GM19463 (cell line): ENCODE data around the gene PRKRA.
"Not testable (repeated sequence)": the region's sequence is repeated elsewhere in the genome, so short reads cannot be mapped to it uniquely, and the experiment has no call there.

Experiments used
- ATAC-seq: cut with Tn5 transposase; IDR thresholded peaks from one replicate; pipeline ENCODE4 v1.9.1; 2021; ENCODE audit warnings: mild to moderate bottlenecking, moderate library complexity; ENCODE audit not compliant: unreplicated experiment

The PRKRA gene

GRCh38 chr2:178450774-178451525 lies at the start of gene PRKRA, which contains the start of gene PJVK:
TSS of gene PRKRA (minus strand) at chr2:178451175. CDS start at chr2:178451030, 145 bp downstream.
TSS of gene PJVK (plus strand) at chr2:178451378. CDS start at chr2:178453410, 2,032 bp downstream.
- peak; percentile 80 for ATAC-seq

- no peak for ATAC-seq
These were observed 48.7 kb upstream of the PRKRA start for GRCh38 chr2:178499640-178500039.

GRCh38 chr2:178498137-178498536 lies 47.2 kb upstream of the PRKRA start:
- ATAC-seq, result no peak

DNA sequence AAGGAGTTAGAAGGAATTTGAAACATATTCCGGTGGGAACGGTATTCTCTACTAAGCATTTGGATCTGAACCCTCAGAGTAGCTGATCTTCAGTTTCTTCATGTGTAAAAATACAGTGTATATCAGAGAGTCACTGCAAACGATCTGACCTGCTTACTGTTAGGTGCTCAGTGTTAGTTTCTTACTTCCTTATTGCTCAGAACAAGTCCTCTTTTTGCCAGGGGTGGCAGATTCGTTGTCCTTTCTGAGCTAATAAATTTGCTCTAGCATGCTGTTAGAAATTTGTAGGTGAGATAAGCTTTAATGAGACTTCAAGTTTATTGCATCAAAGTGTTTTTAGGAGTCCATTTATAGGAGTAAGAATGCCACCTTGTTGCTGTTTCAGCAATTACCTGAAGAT lies 45.1 kb upstream of the PRKRA start:
- ATAC-seq, result no peak

- ATAC-seq, result no peak
These were observed 40.6 kb upstream of the PRKRA start for GRCh38 chr2:178491612-178492011.

DNA sequence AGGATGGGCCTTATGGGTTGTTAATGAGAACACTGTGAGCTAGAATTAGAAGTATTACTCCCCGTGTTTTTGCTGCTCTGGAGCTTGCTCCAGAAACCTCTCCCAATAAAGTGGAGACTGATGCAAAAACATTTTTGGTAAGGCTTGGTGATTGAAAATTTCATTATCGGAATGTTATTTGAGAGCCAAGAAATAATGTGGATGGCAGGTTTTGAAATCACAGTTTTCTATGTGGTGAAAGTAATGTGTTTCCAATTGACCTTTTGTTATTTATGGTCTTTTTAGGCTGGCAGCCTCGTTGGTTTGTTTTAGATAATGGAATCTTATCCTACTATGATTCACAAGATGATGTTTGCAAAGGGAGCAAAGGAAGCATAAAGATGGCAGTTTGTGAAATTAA lies 34.4 kb upstream of the PRKRA start:
- ATAC-seq, result no peak

GRCh38 chr2:178484245-178485041 lies 33.5 kb upstream of the PRKRA start:
- no peak for ATAC-seq

- peak; percentile 22 for ATAC-seq
These were observed 31.5 kb upstream of the PRKRA start for GRCh38 chr2:178482437-178482836.

- ATAC-seq, result peak; percentile 69
These were observed 29.5 kb upstream of the PRKRA start, which contains the start of gene PLEKHA3 for GRCh38 chr2:178480227-178481181. TSS of gene PLEKHA3 (plus strand) at chr2:178480457. CDS start at chr2:178480870, 413 bp downstream.

GRCh38 chr2:178479758-178480226 lies 28.8 kb upstream of the PRKRA start:
- no peak for ATAC-seq

DNA sequence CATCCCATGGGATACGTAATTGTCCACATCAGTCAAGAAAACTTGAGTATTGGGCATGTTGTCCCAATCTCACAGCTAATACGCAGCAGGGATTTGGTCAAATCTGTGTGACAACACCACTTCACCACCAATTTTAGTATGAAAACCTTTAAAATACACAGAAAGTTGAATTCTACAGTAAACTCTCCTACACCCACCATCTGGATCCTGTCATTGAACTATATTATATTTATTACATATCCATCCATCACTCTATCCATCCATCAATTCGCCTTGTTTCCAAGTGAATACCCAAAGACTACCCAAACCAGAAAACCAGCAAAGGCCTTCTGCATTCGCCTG lies 28.3 kb upstream of the PRKRA start:
- no peak for ATAC-seq

DNA sequence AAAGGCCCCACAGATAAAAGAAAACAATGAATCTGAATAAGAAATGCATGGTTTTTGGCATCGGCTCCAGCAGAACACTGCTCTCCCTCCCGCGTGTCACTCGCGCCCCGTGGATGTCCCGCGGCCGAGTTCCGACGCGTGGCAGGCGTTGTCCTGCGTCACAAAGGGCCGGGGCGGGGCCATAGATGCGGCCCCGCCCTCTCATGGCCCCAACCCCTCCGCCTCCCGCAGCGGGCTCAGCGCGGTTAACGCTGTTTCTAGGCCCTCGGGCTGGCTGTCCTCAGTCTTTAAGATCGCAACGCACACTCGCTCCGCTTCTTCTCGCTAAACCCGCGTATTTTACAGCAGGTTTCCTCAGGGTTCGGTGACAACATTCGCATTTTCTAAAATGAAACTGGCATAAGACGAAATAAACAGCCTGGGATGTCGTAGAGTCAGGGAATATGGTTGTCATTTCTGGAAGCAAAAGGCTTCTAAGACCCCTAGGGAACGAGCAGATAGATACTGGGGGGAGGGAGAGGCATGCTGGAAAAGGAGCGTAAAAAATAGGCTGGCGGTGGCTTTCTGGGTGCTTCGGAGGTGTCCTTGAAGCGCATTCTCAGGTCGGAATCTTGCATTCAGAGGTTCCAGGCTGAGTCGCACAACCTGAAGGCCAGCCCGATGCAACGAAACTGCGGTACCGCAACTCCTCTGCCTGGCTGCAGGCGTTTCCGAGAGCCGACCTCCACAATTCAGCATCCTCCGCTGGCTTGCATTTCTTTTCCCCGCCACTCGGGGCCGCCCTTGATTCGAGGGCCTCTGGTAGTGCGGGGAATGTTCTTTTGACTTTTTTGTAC lies 27.7 kb upstream of the PRKRA start, which contains the start of gene FKBP7:
TSS of gene FKBP7 (minus strand) at position 162 of the 836 bp plus-strand sequence. CDS start at position 61, 101 bp downstream.
- peak; percentile 45 for ATAC-seq

DNA sequence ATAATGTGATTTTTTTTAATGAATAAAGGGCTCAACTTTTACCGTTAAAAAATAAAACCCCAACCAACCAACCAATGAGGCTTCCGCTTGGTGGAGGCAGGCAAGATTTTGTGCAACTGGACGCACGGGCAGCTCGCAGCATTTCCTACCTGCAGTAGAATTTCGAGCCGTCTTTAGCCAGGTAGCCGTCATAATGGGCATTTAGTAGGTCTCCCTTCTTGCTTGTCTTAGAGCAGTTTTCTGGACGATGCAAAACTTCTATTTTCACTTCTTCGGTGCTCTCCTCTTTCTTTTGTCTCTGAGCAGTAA lies 27.1 kb upstream of the PRKRA start:
- no peak for ATAC-seq

DNA sequence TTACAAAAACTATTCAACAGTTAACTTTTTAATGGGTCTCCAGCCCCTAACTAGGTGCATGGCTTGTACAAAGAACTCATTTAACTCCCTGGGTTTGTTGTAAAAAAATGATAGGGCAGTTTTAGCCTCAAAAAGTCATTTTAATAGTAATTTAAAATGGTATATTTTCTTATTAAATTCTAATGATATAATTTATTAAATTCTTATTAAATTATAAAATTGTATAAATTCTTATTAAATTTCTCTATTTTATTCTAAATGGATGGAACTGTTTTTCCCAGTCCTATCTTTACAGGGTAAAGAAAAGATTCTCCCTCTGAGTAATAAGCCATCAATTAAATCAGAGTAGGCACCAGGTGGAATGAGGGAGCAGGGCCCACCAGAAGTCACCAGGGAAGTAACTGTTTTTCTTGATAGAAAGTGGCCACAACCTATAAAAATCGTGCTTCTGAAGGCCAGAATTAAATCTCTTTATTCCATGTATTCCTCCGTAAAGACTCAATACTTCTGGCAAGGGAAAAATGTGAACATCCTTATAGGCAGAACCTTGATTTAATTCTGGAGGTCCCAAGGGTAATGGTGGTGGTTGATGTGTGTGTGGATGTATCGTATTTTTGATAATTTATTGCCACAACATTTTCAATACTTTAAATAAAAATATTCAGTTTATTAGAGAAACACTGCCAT lies 26.6 kb upstream of the PRKRA start:
- ATAC-seq, result no peak

DNA sequence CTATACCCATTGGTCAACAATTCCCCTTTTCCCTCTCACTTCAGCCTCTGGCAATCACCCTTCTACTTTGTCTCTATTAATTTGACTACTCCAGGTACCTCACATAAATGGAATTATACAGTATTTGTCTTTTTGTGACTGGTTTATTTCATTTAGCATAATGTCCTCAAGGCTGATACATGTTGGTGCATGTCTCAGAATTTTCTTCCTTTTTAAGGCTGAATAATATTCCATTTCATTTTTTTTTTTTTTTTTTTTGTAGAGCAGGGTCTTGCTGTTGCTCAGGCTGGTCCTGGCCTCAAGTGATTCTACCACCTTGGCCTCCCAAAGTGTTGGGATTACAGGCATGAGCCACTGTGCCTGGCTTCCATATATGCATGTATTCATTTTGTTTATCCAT lies 25.5 kb upstream of the PRKRA start:
- ATAC-seq, result no peak

DNA sequence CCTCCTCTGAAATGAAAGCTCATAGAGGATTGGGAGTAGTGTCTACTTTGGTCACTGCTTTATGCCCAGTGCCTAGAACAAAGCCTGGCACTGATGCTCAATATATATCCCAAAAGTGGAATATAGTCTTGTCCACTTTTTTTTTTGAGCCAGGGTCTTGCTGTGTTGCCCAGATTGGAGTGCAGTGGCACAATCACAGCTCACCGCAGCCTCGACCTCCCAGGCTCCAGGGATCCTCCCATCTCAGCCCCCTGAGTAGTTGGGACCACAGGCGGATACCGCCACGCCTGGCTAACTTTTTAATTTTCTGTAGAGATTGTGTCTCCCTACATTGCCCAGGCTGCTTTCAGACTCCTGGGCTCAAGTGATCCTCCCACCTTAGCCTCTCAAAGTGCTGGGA lies 23.6 kb upstream of the PRKRA start:
- ATAC-seq, result no peak

DNA sequence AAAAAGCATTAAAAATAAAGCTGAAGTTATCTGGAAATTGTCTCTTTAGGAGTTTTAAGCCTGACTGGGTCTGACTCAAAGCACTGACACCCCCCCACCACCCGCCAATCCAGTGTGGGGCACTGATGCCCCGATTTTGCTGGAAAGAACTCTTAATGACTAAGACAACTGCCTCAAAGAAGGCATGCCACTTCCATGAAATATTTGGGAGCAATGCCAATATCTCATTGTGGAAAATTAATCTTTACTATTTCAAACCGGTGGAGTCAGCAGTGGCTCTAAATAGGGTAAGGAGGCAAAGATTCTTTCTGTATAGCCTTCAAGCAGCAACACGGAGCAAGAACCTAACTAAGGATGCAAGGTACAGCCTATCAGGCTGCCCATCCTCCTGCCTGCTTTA lies 23.0 kb upstream of the PRKRA start:
- ATAC-seq, result no peak

- no peak for ATAC-seq
These were observed 22.4 kb upstream of the PRKRA start for GRCh38 chr2:178473373-178473772.

GRCh38 chr2:178471313-178471712 lies 20.3 kb upstream of the PRKRA start:
- ATAC-seq, result not testable (repeated sequence)
